ENCODE results near the gene NTF3. TPM values are rescaled to one million over a fixed set of nuclear protein-coding genes. Genes with fewer than 3 reads are reported as not detected.

NTF3 gene
- total and polyA plus RNA-seq, 2 of the 8 experiments (the other 6 are each of a cell fraction or from before 2014, with no cell fraction given), result 1.4 to 2.3 TPM

- TF ChIP-seq SIRT6 (IDR thresholded peaks at IDR 0.05; ENCODE audit: low read length), result no peak
- no peak for TF ChIP-seq YY1 (IDR thresholded peaks at IDR 0.05; ENCODE audit: low read depth, low read length)
- TF ChIP-seq ASH2L (IDR thresholded peaks at IDR 0.05; ENCODE audit: low read length), result no peak
- no peak for TF ChIP-seq CREB1 (IDR thresholded peaks at IDR 0.05)
Observed at GRCh38 chr12:5509557-5509956, 77.6 kb downstream of the NTF3 start (continued).
